Measurements from ENCODE around the gene MTFR1L.

MTFR1L gene

GRCh38 chr1:25797939-25798338, 21.8 kb upstream of the MTFR1L start:
- no peaks in the 10 kb centered on the region for H3K79me2 ChIP-seq (ENCODE audit: insufficient read depth, low read length)
- H3F3A ChIP-seq (ENCODE audit: insufficient read depth, low read length): no peaks in the 10 kb centered on the region
- H3K4me2 ChIP-seq (ENCODE audit: low read length): no peak overlapping the region
- no peaks in the 10 kb centered on the region for H4K20me1 ChIP-seq (ENCODE audit: insufficient read depth, low read length)
- no peaks in the 10 kb centered on the region for H3K9me3 ChIP-seq (ENCODE audit: low read length)
- TF ChIP-seq CTCF (IDR thresholded peaks at IDR 0.05; ENCODE audit: low read length): peak; percentile 49; the same call in 1 of the 2 replicates
- TF ChIP-seq EZH2 (IDR thresholded peaks at IDR 0.05; ENCODE audit: borderline replicate concordance, low read length): no peak
- no peak overlapping the region for H3K4me3 ChIP-seq (ENCODE audit: low read depth, low read length, poor library complexity, severe bottlenecking)
- peaks cover 28% of the 10 kb centered on the region for H3K4me1 ChIP-seq (ENCODE audit: insufficient read depth, low read length, severe bottlenecking)
- H3K9ac ChIP-seq (ENCODE audit: low read length): no peak overlapping the region
- no peak overlapping the region for H3K27ac ChIP-seq (ENCODE audit: low read depth, low read length, poor library complexity, severe bottlenecking)
- no peaks in the 10 kb centered on the region for H3K36me3 ChIP-seq (ENCODE audit: insufficient read depth, low read length)
- no peak overlapping the region for H2AFZ ChIP-seq (ENCODE audit: low read length)
- no peaks in the 10 kb centered on the region for H3K9me2 ChIP-seq (ENCODE audit: low read depth, low read length)
- H3K27me3 ChIP-seq (ENCODE audit: insufficient read depth, low read length): no peaks in the 10 kb centered on the region

GRCh38 chr1:25798666-25799351, 20.9 kb upstream of the MTFR1L start:
- H3K27me3 ChIP-seq (ENCODE audit: insufficient read depth, low read length): no peaks in the 10 kb centered on the region
- H3F3A ChIP-seq (ENCODE audit: insufficient read depth, low read length): no peaks in the 10 kb centered on the region
- H3K4me2 ChIP-seq (ENCODE audit: low read length): no peak overlapping the region
- no peaks in the 10 kb centered on the region for H3K79me2 ChIP-seq (ENCODE audit: insufficient read depth, low read length)
- H4K20me1 ChIP-seq (ENCODE audit: insufficient read depth, low read length): no peaks in the 10 kb centered on the region
- no peaks in the 10 kb centered on the region for H3K9me2 ChIP-seq (ENCODE audit: low read depth, low read length)
- H2AFZ ChIP-seq (ENCODE audit: low read length): no peak overlapping the region
- no peak overlapping the region for H3K4me3 ChIP-seq (ENCODE audit: low read depth, low read length, poor library complexity, severe bottlenecking)
- H3K9me3 ChIP-seq (ENCODE audit: low read length): no peaks in the 10 kb centered on the region
- no peaks in the 10 kb centered on the region for H3K36me3 ChIP-seq (ENCODE audit: insufficient read depth, low read length)
- H3K27ac ChIP-seq (ENCODE audit: low read depth, low read length, poor library complexity, severe bottlenecking): no peak overlapping the region
- H3K9ac ChIP-seq (ENCODE audit: low read length): no peak overlapping the region
- TF ChIP-seq EZH2 (IDR thresholded peaks at IDR 0.05; ENCODE audit: borderline replicate concordance, low read length) (no peak), CTCF (IDR thresholded peaks at IDR 0.05; ENCODE audit: low read length) (no peak)
- H3K4me1 ChIP-seq (ENCODE audit: insufficient read depth, low read length, severe bottlenecking): peaks cover 34% of the 10 kb centered on the region

GRCh38 chr1:25799352-25799934, 20.3 kb upstream of the MTFR1L start:
- H3K4me3 ChIP-seq (ENCODE audit: low read depth, low read length, poor library complexity, severe bottlenecking): peak overlapping the region; percentile 49
- peak overlapping the region; percentile 54 for H3K4me2 ChIP-seq (ENCODE audit: low read length)
- H2AFZ ChIP-seq (ENCODE audit: low read length): no peak overlapping the region
- H3K4me1 ChIP-seq (ENCODE audit: insufficient read depth, low read length, severe bottlenecking): peaks cover 34% of the 10 kb centered on the region
- H3K36me3 ChIP-seq (ENCODE audit: insufficient read depth, low read length): no peaks in the 10 kb centered on the region
- H3K9ac ChIP-seq (ENCODE audit: low read length): peak overlapping the region; percentile 14; the same call in 1 of the 2 replicates
- TF ChIP-seq EZH2 (IDR thresholded peaks at IDR 0.05; ENCODE audit: borderline replicate concordance, low read length): no peak
- no peak for TF ChIP-seq CTCF (IDR thresholded peaks at IDR 0.05; ENCODE audit: low read length)
- H3F3A ChIP-seq (ENCODE audit: insufficient read depth, low read length): no peaks in the 10 kb centered on the region
- H3K27me3 ChIP-seq (ENCODE audit: insufficient read depth, low read length): no peaks in the 10 kb centered on the region
- no peaks in the 10 kb centered on the region for H3K9me3 ChIP-seq (ENCODE audit: low read length)
- no peak overlapping the region for H3K27ac ChIP-seq (ENCODE audit: low read depth, low read length, poor library complexity, severe bottlenecking)
- no peaks in the 10 kb centered on the region for H3K79me2 ChIP-seq (ENCODE audit: insufficient read depth, low read length)
- no peaks in the 10 kb centered on the region for H3K9me2 ChIP-seq (ENCODE audit: low read depth, low read length)
- no peaks in the 10 kb centered on the region for H4K20me1 ChIP-seq (ENCODE audit: insufficient read depth, low read length)
